SK-N-SH (cell line): ENCODE results near the gene SOX18. TPM values are rescaled to one million over a fixed set of nuclear protein-coding genes. Genes with fewer than 3 reads are reported as not detected.

Experiments used
- CTCF ChIA-PET: fragments of 300-600, 350-600 bp; formaldehyde crosslinking; extraction: SDS; loops from one replicate; lab custom pipeline; 2021; lab: Yijun Ruan, JAX
- POLR2A ChIA-PET: fragments of 350-600 bp; sonication (Branson Sonifier 250); formaldehyde crosslinking; extraction: SDS; loops from one replicate; lab custom pipeline; 2020; ENCODE audit warnings: antibody characterized with exemption, inconsistent platforms; lab: Yijun Ruan, JAX
- DNase-seq: peaks from one replicate; pipeline ENCODE4 v3.0.0; 2012
- H2AFZ ChIP-seq: fragments of 200-600 bp; sonication (generic); 2 replicates; pipeline ENCODE4 v1.8.1; 2016; ENCODE audit warnings: antibody characterized with exemption, mild to moderate bottlenecking, low read depth
- H3F3A ChIP-seq: fragments of 200-600 bp; sonication (generic); replicated peaks from 2 replicates; pipeline ENCODE3; 2016; ENCODE audit warnings: antibody characterized with exemption, mild to moderate bottlenecking; ENCODE audit not compliant: insufficient read depth
- H3K27ac ChIP-seq, 2 experiments: fragments of 200-500 bp in 1 of 2; fragments of 200-600 bp in 1 of 2; sonication (Bioruptor generic) in 1 of 2; sonication (generic), shearing (Covaris generic) in 1 of 2; 2 replicates each; pipeline versions ENCODE4 v1.5.1 to v1.6.1; 2014 to 2016; ENCODE audit warnings: low read depth in 2 of 2, inconsistent platforms in 1 of 2, low read length in 1 of 2, mild to moderate bottlenecking in 1 of 2, mixed read lengths in 1 of 2
- H3K27me3 ChIP-seq: fragments of 200-600 bp; sonication (generic), shearing (Covaris generic); 2 replicates; pipeline ENCODE4 v1.6.1; 2016; ENCODE audit warnings: mixed run types; ENCODE audit not compliant: insufficient read depth
- H3K36me3 ChIP-seq, 2 experiments: fragments of 200-500 bp in 1 of 2; fragments of 200-600 bp in 1 of 2; sonication (Bioruptor generic) in 1 of 2; sonication (generic) in 1 of 2; replicated peaks in 1 of 2; 2 replicates each; pipeline versions ENCODE3 to v1.5.1; 2014 to 2016; ENCODE audit warnings: low read length in 1 of 2, mild to moderate bottlenecking in 1 of 2; ENCODE audit not compliant: insufficient read depth in 2 of 2, control insufficient read depth in 1 of 2
- H3K4me1 ChIP-seq, 2 experiments: fragments of 200-500 bp in 1 of 2; fragments of 200-600 bp in 1 of 2; sonication (Bioruptor generic) in 1 of 2; sonication (generic), shearing (Covaris generic) in 1 of 2; 2 replicates each; pipeline versions ENCODE4 v1.5.1 to v1.6.1; 2014 to 2016; ENCODE audit warnings: low read depth in 1 of 2, low read length in 1 of 2, mixed run types in 1 of 2; ENCODE audit not compliant: insufficient read depth in 2 of 2, control insufficient read depth in 1 of 2
- H3K4me2 ChIP-seq: fragments of 200-600 bp; sonication (generic), shearing (Covaris generic); 2 replicates; pipeline ENCODE4 v1.6.1; 2017; ENCODE audit warnings: mixed run types
- H3K4me3 ChIP-seq, 2 experiments: fragments of 200-500 bp in 1 of 2; fragments of 200-600 bp in 1 of 2; sonication (Bioruptor generic) in 1 of 2; sonication (generic), shearing (Covaris generic) in 1 of 2; 2 replicates each; pipeline versions ENCODE4 v1.5.1 to v1.8.1; 2014 to 2016; ENCODE audit warnings: low read depth in 2 of 2, inconsistent platforms in 1 of 2, low read length in 1 of 2, mild to moderate bottlenecking in 1 of 2, mixed read lengths in 1 of 2, moderate library complexity in 1 of 2
- H3K79me2 ChIP-seq: fragments of 200-600 bp; sonication (generic); 2 replicates; pipeline ENCODE4 v1.8.1; 2017; ENCODE audit warnings: mild to moderate bottlenecking; ENCODE audit not compliant: insufficient read depth
- H3K9ac ChIP-seq: fragments of 200-600 bp; sonication (generic); 2 replicates; pipeline ENCODE4 v1.6.1; 2017; ENCODE audit warnings: mixed run types
- H3K9me2 ChIP-seq: fragments of 200-600 bp; sonication (generic); 2 replicates; pipeline ENCODE4 v1.6.1; 2017; ENCODE audit warnings: mixed run types
- H3K9me3 ChIP-seq: fragments of 200-600 bp; sonication (generic); 2 replicates; pipeline ENCODE4 v1.6.1; 2017; ENCODE audit warnings: mixed run types, mild to moderate bottlenecking, moderate library complexity
- H4K20me1 ChIP-seq: fragments of 200-600 bp; sonication (generic); 2 replicates; pipeline ENCODE4 v1.6.1; 2017; ENCODE audit warnings: mild to moderate bottlenecking, mixed run types; ENCODE audit not compliant: insufficient read depth
- CHD2 ChIP-seq: fragments of 150-350 bp; IDR thresholded peaks from 2 replicates; pipeline ENCODE4 v1.6.1; 2018; ENCODE audit warnings: low read length; ENCODE audit not compliant: partially characterized antibody
- ELF1 ChIP-seq: IDR thresholded peaks from 2 replicates; pipeline ENCODE4 v1.4.0; 2012
- FOSL2 ChIP-seq: IDR thresholded peaks from 2 replicates; pipeline ENCODE4 v1.4.0; 2012; ENCODE audit warnings: low read depth, mild to moderate bottlenecking, moderate library complexity, borderline replicate concordance
- FOXJ3 ChIP-seq: sonication (generic); formaldehyde crosslinking; IDR thresholded peaks from 2 replicates; pipeline ENCODE4 v1.5.1; 2020; ENCODE audit warnings: mild to moderate bottlenecking, missing genetic modification reagents
- GATA2 ChIP-seq: sonication (generic); formaldehyde crosslinking; IDR thresholded peaks from 2 replicates; pipeline ENCODE4 v1.5.0; 2020; ENCODE audit warnings: mild to moderate bottlenecking, missing genetic modification reagents
- IRF3 ChIP-seq: fragments of 150-350 bp; IDR thresholded peaks from 2 replicates; pipeline ENCODE4 v1.6.1; 2016; ENCODE audit warnings: mild to moderate bottlenecking, low read depth, low read length
- JUND ChIP-seq: IDR thresholded peaks from 2 replicates; pipeline ENCODE4 v1.4.0; 2012
- MEF2A ChIP-seq: IDR thresholded peaks from 2 replicates; pipeline ENCODE4 v1.4.0; 2012; ENCODE audit warnings: low read depth, borderline replicate concordance
- MXI1 ChIP-seq: IDR thresholded peaks from 2 replicates; pipeline ENCODE4 v1.6.1; 2012; ENCODE audit warnings: mild to moderate bottlenecking, low read depth, low read length, improper control_type of control experiment
- NFIC ChIP-seq: IDR thresholded peaks from 2 replicates; pipeline ENCODE4 v1.4.0; 2012; ENCODE audit warnings: borderline replicate concordance
- NRF1 ChIP-seq: IDR thresholded peaks from 2 replicates; pipeline ENCODE4 v1.6.1; 2012; ENCODE audit warnings: low read depth, mild to moderate bottlenecking, low read length
- RCOR1 ChIP-seq: fragments of 150-350 bp; IDR thresholded peaks from 2 replicates; pipeline ENCODE4 v1.6.1; 2017; ENCODE audit warnings: antibody characterized with exemption, low read length
- SIN3A ChIP-seq: IDR thresholded peaks from 2 replicates; pipeline ENCODE4 v1.6.1; 2012; ENCODE audit warnings: low read depth, mild to moderate bottlenecking, low read length, moderate library complexity, borderline replicate concordance
- TAF1 ChIP-seq: IDR thresholded peaks from 2 replicates; pipeline ENCODE4 v1.6.1; 2012; ENCODE audit warnings: low read depth, mild to moderate bottlenecking, low read length, moderate library complexity, borderline replicate concordance
- YY1 ChIP-seq: IDR thresholded peaks from 2 replicates; pipeline ENCODE4 v1.4.0; 2012; ENCODE audit warnings: low read depth, mild to moderate bottlenecking
- WGBS: methylation state at CpG from one replicate; pipeline ENCODE4 v1.1.6; 2017; ENCODE audit warnings: low lambda C conversion rate; 5-methylcytosine and 5-hydroxymethylcytosine counted together
- polyA plus RNA-seq, 3 experiments: library from polyadenylated mRNA; depleted of rRNA; stranded (reverse); fragments of >200 nt; gene quantifications; 2 replicates each; pipeline ENCODE4 v1.2.3, GENCODE V29; 2012
- TF ChIP-seq, protein P1 (sequence below): IDR thresholded peaks from 2 replicates; pipeline ENCODE4 v1.4.0; 2012; ENCODE audit warnings: low read depth, borderline replicate concordance
- TF ChIP-seq, protein P2 (sequence below): IDR thresholded peaks from 2 replicates; pipeline ENCODE4 v1.4.0; 2012; ENCODE audit warnings: low read depth, borderline replicate concordance
- TF ChIP-seq, protein P3 (sequence below): IDR thresholded peaks from 2 replicates; pipeline ENCODE4 v1.4.0; 2012; ENCODE audit warnings: low read depth
- TF ChIP-seq, protein P4 (sequence below): fragments of 200-600 bp; sonication (generic); IDR thresholded peaks from 2 replicates; pipeline ENCODE4 v1.6.1; 2017; ENCODE audit warnings: antibody characterized with exemption, mild to moderate bottlenecking, moderate library complexity
- TF ChIP-seq, protein P5 (sequence below): fragments of 150-350 bp; IDR thresholded peaks from 2 replicates; pipeline ENCODE4 v1.6.1; 2017; ENCODE audit warnings: antibody characterized with exemption, low read length, low read depth, borderline replicate concordance

SOX18 gene
- polyA plus RNA-seq, 1 of the 3 experiments (the other 2 are of a cell fraction): not detected

DNA sequence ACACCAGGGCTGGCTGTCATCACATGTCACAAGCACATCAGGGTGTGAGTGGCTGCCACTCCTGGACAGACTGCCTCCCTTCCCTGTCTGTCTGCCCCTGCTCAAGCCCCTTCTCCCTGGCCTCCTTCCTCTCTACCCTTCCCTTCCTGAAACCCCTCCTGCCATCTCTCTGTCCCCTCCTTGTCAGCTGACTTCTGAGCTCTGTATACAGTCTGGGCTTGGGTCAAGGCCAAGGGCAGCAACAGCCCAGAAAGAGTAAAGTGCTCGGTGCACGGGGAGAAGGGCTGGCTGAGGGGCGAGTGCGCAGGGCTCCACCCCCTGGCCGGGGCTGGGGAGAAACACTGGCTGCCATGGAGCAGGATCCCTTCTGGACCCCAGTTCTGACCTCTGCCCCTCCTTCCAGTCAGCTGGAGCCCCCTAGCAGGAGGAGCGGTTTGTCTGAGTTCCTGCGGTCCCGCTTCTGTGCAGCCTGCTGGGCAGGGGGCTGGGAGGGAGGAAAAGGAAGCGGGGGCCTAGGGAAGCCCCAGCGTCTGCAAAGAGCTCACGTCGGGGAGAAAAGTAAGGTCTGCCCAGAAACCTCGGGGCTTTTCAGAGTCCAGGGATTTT lies 32.8 kb upstream of the SOX18 start:
- no peak overlapping the region for H3K4me2 ChIP-seq
- H3K9me2 ChIP-seq: no peaks in the 10 kb centered on the region
- H3K9ac ChIP-seq: no peak overlapping the region
- H3K4me3 ChIP-seq: no peak overlapping the region
- H3K27ac ChIP-seq: no peak overlapping the region
- peaks cover 14% of the 10 kb centered on the region for H3F3A ChIP-seq
- H3K36me3 ChIP-seq: no peaks in the 10 kb centered on the region
- no peaks in the 10 kb centered on the region for H3K79me2 ChIP-seq
- ChIA-PET POLR2A (no interaction called here), CTCF (interaction anchor here (0.5 to 12.9 kb wide), 7 partner anchors 11 to 43 kb away, joined by 3 to 252 read pairs (median 11); partner anchors contain the start of gene NPBWR2)
- H3K27me3 ChIP-seq: no peaks in the 10 kb centered on the region; the same call in 1 of the 2 replicates
- DNase-seq: no peak
- WGBS: 79% methylated on average over 11 of the region's 13 CpGs
- TF ChIP-seq MXI1 (no peak), MEF2A (no peak), CHD2 (no peak), RCOR1 (no peak), IRF3 (no peak), YY1 (no peak), GATA2 (CRISPR knock-in tag) (no peak), NFIC (no peak), ELF1 (no peak), JUND (no peak), SIN3A (no peak), FOSL2 (no peak), FOXJ3 (CRISPR knock-in tag) (no peak), TAF1 (no peak), NRF1 (no peak)
- TF ChIP-seq, protein P1, sequence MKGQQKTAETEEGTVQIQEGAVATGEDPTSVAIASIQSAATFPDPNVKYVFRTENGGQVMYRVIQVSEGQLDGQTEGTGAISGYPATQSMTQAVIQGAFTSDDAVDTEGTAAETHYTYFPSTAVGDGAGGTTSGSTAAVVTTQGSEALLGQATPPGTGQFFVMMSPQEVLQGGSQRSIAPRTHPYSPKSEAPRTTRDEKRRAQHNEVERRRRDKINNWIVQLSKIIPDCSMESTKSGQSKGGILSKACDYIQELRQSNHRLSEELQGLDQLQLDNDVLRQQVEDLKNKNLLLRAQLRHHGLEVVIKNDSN: no peak
- TF ChIP-seq, protein P2, sequence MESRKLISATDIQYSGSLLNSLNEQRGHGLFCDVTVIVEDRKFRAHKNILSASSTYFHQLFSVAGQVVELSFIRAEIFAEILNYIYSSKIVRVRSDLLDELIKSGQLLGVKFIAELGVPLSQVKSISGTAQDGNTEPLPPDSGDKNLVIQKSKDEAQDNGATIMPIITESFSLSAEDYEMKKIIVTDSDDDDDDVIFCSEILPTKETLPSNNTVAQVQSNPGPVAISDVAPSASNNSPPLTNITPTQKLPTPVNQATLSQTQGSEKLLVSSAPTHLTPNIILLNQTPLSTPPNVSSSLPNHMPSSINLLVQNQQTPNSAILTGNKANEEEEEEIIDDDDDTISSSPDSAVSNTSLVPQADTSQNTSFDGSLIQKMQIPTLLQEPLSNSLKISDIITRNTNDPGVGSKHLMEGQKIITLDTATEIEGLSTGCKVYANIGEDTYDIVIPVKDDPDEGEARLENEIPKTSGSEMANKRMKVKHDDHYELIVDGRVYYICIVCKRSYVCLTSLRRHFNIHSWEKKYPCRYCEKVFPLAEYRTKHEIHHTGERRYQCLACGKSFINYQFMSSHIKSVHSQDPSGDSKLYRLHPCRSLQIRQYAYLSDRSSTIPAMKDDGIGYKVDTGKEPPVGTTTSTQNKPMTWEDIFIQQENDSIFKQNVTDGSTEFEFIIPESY: no peak
- TF ChIP-seq, protein P3, sequence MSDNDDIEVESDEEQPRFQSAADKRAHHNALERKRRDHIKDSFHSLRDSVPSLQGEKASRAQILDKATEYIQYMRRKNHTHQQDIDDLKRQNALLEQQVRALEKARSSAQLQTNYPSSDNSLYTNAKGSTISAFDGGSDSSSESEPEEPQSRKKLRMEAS: no peak
- TF ChIP-seq, protein P4, sequence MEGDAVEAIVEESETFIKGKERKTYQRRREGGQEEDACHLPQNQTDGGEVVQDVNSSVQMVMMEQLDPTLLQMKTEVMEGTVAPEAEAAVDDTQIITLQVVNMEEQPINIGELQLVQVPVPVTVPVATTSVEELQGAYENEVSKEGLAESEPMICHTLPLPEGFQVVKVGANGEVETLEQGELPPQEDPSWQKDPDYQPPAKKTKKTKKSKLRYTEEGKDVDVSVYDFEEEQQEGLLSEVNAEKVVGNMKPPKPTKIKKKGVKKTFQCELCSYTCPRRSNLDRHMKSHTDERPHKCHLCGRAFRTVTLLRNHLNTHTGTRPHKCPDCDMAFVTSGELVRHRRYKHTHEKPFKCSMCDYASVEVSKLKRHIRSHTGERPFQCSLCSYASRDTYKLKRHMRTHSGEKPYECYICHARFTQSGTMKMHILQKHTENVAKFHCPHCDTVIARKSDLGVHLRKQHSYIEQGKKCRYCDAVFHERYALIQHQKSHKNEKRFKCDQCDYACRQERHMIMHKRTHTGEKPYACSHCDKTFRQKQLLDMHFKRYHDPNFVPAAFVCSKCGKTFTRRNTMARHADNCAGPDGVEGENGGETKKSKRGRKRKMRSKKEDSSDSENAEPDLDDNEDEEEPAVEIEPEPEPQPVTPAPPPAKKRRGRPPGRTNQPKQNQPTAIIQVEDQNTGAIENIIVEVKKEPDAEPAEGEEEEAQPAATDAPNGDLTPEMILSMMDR: no peak
- TF ChIP-seq, protein P5, sequence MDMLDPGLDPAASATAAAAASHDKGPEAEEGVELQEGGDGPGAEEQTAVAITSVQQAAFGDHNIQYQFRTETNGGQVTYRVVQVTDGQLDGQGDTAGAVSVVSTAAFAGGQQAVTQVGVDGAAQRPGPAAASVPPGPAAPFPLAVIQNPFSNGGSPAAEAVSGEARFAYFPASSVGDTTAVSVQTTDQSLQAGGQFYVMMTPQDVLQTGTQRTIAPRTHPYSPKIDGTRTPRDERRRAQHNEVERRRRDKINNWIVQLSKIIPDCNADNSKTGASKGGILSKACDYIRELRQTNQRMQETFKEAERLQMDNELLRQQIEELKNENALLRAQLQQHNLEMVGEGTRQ: no peak
- TF ChIP-seq, all 33 proteins: peak for 0
- H2AFZ ChIP-seq: no peak overlapping the region
- H3K9me3 ChIP-seq: no peaks in the 10 kb centered on the region
- peaks cover 13 to 36% of the 10 kb centered on the region in 2 experiments; a peak in 3 of 4 replicates for H3K4me1 ChIP-seq
- H4K20me1 ChIP-seq: no peaks in the 10 kb centered on the region
